CD4-positive, alpha-beta T cell treated with Interleukin-4 for 4 hours (primary cell): ENCODE measurements around the gene S100A3.

Experiments used
- DNase-seq: peaks from one replicate; pipeline ENCODE4 v3.0.0-alpha.2; 2020

Gene S100A3

DNA sequence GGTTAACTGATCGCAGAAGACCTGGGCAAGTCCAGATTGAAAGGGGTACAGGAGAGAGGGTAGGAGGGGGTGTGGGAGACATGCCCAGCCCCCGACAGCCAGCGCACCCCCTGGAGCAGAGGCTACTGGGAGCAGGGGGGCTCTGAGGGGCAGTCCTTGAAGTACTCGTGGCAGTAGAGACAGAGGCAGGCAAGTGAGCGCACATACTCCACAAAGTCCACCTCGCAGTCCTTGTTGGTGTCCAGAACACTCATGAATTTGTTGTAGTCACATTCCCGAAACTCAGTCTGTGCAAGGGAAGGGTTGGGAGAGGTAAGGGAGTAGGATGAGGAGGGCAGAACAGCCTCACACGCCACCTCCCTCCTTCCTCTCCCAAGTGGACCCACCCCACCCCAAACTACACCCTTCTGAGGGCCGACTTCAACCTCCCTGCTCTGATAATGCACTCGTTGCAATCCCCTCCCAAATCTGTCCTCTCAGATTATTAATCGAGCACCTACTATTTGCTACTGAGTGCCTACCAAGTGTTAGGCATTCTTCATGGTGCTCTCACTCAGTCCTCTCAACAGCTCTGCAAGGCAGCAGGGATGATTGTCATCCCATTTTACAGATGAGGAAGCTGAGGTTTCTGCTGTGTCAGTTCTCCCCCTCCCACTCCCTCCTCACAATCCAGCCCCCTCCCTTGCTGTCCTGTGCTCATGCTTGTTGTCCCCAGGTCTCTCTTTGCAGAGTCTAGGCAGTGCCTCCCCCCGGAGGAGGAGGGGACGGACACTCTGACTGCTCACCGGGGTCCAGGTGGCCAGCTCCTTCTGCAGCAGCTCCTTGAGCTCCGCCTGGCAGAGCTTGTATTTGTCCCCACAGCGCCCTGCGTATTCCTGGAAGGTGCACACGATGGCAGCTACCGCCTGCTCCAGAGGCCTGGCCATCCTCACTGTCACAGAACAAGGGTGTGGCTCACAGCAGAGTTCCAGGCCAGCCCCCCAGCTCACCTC lies 1.2 kb downstream of the S100A3 start:
- no peak for DNase-seq

DNA sequence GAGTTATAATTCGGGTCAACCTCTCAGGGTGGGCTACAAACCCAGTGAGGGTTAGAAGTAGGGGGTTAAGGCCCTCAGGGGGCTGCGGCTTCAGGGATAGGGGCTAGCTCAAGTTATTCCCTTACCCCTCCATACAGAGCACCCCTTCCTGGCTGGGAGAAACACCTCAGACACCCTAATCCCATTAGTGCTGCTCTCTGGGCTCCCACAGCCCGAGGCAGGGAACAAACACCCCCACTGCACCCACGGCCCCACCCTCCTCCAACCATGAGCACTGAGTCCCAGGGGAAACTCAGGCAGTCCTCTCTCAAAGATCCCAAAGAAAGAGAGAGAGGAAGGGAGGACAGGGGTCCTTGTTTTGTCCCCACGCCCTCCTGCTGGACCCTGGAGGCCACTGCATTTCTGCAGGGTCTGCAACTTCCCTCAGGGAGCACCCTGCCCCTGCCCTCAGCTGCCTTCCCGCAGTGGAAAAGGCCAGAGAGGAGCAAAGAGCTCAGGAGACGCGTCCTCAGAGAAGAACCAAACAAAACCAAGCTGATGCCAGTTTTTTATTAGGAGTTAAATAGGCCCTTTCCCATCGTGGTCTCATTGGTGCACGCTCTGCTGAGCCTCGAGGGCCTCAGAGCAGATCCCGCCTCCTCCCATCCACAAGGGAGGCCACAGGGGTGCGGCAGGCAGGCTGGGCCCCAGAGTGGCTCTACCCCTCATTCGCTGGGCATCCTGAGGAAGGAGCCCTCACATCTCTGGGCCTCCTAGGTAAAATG lies 2.1 kb downstream of the S100A3 start:
- no peak for DNase-seq

DNA sequence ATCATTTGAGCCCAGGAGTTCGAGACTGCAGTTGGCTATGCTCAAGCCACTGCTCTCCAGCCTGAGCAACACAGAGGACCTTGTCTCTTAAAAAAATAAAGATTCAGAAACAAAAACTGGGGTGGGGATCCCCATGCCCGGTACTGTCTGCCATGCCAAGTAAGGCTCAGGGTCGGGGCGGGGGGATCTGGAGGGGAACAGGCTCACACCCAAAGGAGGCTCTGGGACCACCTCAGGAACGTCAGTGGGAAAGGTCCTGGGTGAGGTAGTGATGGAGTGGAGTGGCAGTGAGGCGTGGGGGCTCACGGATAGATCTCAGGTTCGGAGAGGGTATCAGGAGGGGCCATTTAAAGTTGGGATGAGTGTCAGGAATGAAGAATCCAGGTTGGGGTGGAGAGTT lies 2.7 kb downstream of the S100A3 start:
- no peak for DNase-seq

DNA sequence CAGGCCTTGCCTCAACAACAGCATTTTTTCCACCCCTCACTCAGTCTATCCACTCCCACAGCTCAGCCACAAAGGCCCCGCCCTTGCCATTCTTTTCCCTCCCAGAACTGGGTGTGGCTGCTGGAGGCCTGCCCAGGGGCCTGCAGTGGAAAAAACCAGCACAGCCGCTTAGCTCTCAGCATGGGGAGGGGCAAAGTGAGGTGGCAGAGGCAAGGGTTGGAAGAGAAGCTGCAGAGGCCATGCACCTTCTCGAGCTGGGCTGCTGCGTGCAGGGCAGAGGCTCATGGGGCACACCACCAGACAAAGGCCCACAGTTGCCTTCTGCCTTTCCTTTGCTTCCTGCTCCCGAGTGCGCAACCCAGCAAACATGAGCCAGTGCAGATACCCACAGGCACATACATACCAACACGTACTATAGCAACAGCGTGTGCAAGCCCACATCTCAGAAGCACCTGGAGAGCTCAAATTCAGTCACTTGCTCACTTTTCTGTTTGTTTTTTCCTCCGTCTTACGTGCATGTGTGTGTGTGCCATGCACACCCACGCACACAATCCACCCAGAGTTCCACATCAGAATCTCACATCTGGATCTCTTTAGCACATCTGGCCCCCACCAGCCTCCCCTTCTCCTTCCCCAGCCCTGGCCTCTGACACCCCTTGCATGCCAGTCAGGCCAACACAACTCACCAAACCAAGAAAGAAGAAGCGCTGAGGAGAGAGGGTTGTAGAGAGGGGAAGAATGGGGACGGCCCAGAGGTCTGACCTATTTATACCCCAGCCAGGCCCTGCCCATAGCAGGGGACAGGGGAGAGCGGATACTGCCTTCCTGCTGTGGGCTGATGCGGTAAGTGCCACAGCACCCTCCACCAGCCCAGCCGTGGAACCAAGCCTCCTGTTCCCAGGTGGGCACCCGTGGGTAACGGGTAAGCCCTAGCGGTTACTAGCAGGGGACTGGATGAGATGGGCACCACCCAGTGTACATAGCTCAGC lies 3.7 kb downstream of the S100A3 start, which contains the start of gene S100A4:
Gene S100A4, minus strand, starts transcription at position 740 of the 989 bp plus-strand sequence. CDS start 1,012 bp downstream, outside the sequence.
- peak; percentile 94 for DNase-seq

DNA sequence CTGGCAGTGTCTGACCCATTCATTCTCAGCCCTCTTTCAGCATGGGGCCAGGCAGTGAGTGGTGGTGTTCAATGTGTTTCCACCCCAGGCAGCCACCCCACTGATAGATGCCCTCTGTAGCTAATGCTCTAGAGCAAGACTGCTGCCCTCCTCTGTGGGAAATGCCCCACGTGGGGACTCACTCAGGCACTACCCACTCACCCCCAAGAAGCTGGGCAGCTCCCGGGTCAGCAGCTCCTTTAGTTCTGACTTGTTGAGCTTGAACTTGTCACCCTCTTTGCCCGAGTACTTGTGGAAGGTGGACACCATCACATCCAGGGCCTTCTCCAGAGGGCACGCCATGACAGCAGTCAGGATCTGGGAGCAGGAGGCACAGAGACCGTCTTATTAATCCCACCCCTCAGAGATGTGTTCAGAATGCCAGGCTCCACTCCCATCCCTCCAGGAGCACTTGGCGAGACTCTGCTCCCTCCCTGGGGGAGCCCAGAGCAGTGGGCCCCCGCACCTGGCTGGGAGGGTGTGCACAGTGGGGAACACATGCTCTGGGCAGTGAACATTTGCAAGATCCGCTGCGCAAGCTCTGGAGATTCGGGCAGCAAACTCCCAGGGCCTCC lies 4.5 kb downstream of the S100A3 start:
- no peak for DNase-seq

DNA sequence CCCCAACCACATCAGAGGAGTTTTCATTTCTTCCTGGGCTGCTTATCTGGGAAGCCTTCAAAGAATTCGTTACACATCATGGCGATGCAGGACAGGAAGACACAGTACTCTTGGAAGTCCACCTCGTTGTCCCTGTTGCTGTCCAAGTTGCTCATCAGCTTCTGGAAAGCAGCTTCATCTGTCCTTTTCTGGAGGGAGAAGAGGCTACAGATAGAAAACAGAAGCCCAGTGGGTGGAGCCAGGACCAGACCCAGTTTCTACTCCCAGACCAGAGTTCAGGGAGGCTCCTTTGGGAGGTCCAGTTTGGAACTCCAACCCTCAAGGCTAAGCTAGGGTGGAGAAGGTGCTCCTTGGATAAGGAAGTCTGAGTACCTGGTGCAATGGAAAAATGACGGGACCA lies 5.3 kb downstream of the S100A3 start:
- no peak for DNase-seq

DNA sequence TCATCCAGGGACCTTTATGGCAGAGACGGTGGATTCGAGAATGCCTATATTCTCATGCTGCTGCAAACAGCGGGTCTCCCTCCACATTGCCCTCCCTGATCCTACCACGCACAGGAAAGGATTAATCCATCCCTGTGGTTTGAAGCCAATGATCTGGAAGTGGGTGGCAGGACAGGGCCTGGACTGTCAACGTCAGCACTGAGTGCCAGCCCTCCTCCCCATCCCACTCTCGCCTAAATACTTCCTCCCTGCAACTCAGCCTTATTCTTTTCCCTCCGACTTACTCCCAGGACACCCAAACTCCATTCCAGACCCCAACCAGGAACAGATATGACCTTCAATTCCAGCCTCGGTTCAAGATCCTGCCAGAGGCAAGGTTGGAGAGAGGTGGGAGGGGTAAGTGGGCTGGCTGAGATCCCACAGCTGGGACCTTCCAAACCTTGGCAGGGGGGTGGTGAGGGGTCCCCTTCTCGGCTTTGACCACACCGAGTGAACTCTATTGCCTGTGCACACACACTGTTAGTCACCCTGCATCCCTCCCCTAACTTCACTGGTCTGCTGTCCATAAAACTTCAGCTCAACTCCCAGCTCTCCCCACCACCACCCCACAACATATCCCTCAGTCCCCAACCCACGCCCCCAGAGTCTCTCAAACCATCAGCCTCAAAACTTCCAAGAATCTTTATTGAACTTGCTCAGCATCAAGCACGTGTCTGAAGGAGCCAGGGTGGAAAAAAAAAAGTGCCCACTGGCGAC lies 5.9 kb downstream of the S100A3 start:
- DNase-seq: no peak

DNA sequence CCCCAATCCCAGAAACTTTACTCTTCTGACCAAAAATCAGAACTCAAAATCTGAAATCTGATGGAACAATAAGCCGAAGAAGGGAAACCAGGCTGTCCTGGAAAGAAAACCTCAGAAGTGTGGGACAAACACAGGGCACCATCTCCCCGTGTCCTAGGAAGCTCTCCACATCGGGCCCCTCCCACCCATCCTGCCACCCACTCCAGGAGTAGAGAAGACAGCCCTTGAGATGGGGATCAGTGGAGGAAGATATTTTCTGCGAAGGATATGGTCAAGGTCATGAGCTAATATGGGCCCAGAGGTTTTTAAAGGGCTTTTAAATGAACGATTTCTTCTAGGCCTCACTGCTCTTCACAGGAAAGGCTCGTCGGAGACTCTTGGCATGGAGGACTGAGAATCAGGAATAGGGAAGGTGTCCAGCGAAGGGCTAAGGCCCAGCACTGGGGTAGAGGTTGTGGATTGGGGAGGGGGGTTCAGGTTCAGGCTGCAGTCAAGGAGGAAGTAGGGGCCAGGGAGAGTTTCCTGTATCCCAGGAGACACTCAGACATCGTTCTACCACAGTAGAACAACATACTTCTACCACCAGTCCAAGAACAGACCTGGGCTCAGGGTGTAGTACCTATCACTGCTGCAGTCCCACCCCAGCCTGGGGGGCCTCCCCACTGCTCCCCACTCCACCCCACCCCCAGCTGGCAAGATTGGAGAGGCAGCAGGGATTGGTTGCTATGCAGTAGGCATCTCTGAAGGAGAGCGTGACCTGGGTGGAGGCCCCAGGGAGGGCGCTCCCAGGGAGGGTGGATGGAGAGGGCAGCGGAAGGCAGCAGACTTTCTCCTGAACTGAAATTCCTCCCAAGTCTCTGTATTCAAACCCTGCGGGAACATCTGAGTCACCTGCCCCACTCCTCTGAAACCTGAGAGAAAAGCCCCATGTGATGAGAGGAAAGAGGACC lies 7.1 kb downstream of the S100A3 start:
- DNase-seq: no peak

DNA sequence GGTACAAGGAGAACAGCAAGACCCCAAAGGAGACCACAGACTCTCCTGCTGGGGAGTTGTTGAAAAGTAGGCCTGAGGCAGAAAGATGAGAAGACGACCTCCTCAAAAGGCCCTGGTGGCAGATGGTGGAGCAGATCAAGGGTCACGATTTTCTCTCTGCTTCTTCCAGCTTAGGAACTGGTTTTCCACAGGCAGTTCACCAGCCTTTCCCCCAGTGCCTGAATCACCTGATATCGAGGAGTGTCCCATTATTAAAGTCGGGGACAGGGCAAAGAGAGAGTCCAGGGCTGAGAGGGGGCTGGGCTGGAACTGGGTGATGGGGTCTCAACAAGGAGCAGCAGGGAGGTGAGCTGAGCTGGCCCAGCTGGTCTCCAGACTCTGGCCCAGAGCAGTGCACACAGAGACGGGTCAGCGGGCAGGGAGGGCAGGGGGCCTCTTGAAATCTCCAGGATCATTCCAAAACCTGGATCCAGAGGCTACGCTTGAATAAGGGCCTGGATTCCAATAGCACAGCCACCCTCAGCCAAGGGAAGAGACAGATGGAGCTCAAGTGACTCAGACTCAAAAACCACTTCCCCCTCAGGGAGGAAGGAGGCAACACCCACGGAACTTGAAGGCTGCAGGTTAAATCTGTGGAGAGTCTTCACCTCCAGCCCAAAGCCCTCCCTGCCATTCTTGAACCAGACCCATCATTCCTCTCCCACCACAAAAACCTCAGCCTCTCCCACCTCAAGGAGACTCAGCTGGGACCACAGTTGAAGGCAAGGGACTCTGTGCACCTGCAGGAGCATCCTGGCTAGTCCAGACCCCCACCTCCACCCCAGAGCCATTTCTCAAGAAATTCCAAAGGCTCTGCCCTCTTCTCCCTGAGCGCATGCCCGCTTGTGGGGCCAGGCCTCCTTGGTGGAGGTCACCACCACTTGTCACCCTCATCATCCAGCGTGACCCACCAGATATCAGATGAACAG lies 8.4 kb downstream of the S100A3 start, which contains the start of gene S100A5:
Gene S100A5, minus strand, starts transcription at position 541 of the 968 bp plus-strand sequence. CDS start 743 bp downstream, outside the sequence.
- DNase-seq: peak; percentile 84

DNA sequence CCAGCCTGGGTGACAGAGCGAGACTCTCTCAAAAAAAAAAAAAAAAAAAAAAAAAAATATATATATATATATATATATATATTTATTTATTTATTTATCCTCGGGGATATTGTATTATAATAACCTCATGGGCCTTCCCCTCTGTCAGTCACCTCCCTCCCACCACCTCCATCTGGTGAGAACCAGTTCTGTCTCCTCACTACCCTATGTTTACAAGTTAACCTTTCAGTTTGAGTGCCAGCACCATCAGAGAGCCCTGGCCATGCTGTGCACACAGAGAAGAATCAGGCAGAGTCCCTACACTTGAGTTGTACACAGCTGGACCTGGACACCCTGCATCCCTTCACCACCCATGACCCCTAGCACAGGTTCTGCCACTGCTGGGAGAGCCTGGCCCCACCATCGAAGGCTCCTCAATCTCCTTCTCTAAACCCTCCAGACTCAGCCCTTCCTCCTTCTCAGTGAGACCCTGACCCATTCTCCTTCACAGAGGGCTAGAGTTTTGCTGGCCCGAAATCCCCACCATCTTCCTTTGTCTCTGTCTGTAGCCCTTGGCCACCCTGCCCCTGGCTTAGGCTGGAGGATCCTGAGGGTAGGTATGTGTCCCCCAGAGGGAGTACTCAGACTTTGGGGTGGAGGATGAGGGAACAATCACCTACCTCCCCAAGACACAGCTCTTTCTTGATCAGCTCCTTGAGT lies 9.5 kb downstream of the S100A3 start:
- DNase-seq: no peak

DNA sequence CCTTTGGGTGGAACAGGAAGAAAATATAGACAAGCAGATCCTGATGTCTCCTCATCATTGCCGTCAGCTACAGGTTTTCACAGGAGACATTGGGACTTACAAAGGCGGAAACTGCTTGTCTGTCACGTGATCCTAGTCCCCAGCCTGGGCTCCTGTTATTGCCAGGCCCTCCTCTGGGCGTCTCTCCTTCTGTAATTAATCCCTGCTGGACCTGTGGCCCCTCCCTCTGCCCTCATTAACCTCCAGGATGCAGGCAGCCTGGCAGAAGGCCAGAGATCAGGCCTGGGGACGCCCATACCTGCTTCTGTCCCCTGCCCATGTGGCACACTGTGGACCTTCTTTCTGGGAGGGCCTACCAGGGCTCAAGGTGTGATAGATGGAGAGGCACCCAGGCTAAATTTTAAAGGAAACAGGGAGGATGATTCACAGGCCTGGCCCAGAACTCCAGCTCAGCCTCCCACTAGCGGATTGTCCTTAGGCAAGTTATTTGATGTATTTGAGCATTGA lies 10.7 kb downstream of the S100A3 start:
- no peak for DNase-seq

DNA sequence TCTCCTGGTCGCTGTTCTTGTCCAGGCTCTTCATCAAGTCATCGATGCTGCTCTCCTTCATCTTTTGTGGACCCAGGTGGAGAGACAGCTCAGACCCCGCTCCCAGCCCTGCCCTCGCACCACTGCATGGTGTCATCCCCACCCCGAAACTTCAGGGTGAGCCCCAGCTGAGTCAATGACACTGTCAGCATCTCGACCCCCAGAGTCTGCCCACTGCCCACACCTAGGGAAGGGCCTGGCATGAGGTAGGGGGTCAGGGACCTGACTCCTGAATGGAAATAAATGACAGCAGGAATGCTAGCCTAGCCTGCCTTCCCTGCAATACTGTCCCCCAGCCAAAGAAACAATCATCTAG lies 11.7 kb downstream of the S100A3 start:
- DNase-seq: no peak

DNA sequence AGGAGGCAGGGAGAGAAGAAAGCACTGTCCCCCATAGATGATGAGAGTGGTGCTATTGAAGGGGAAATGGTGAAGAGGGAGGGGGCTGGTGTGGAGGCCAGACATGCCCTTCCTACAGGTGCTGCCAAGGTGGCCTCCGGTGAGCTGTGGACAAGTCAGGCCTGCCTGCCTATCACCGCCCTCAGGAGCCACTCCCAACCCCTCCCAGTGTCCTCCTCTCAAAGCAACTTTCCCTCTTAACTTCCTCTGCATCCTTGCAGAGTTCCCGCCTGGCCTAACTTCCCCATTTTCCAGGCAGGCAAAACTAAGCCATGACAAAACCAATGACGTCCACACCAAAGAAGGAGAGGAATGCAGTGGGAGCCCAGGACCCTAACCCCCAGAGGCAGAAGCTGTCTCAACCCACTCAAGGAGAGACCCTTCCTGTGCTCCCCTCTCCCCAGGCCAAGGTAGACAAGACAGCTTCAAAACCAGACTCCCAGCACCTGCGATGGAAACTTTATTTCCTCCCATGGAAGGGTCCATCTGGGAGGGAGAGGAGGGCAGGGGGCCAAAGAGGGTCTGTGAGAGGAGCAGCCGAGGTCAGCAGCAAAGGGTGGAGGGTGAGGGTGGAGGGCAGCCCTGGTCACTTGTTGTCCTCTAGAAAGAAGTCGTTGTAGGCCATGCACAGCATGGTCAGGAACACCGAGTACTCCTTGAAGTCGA lies 12.2 kb downstream of the S100A3 start:
- DNase-seq: no peak

DNA sequence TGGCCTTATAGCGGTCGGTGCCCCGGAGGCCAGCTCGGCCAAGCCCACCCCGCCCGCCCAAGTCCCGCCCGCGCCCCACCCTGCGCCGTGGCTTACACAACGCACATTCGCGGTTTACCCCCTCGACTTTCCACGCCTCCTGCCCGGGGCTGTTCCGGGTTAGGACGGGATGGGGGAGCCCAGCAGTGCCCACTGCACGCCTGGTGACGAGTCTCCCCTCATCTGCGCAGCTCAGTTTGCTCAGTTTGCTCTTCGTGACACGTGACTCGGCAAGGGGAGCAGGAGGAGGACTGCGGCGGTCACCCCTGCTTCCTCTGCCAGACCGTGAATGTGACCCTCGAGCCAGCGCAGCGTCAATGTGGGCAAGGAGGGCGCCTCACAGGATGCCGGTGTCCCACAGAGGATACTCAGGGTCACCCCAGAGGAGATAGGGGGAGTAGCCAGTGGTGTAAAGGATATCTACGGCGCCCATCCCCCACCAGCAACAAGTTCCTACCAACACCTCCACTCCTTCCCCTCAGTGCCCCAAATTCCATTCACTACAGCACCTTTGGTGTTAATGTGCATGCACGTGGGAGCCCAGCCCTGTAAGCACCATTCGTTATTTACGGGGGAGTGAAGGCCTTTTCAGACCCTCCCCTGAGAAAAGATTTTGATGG lies 12.9 kb downstream of the S100A3 start:
- DNase-seq: peak; percentile 88

DNA sequence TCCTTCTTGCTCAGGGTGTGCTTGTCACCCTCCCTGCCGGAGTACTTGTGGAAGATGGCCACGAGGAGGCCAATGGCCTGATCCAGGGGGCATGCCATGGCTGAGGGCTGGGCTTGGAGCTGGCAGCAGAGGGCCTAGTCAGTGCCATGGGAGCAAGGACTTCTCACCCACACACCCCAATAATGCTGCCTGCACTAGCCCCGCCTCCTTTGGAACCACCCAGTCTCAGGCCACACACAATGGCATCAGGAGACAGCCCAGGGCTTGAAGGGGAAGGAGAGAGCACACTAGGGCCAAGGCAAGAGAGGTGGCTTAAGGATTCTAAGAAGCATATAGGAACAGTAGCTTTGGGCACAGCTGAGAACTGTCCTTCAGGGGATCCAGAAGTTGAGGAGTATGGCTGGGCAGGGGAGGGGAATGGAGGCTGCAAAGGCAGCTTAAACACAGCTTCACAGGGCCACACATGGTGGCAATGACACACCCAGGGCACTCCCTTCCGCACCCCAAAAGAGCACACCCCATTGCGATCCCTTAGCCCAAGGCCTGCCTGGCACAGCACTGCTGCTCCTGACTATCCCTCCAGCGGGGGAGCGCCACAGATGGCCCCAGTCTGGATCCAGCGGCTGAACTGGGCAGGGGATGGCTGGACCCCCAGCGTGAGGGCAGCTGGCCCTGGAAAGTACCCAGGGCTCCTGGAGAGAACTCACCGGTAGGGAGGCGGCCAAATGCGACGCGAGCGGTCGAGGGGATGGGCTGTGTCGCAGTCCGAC lies 13.6 kb downstream of the S100A3 start, which contains the start of gene S100A6:
Gene S100A6, minus strand, starts transcription at position 750 of the 770 bp plus-strand sequence. Its CDS starts 652 bp downstream, at position 98.
- DNase-seq: peak; percentile 69

DNA sequence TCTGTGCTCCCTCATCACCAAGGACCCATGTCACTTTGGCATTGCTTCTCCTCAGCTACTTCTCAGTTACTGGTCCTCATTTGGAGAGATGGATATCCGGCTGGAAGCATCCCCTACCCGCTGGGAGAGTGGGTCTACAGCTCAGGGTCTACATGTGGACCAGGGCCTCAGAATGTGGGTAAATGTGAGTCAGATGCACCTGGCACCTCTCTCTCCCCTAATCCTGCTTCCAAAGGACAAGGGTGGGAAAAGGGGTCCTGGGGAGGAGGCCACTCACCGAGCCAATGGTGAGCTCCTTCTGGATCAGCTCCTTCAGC lies 14.2 kb downstream of the S100A3 start:
- no peak for DNase-seq
